HEK293 (cell line): ENCODE results near the gene ZFX.
"Not testable (repeated sequence)": the region's sequence is repeated elsewhere in the genome, so short reads cannot be mapped to it uniquely, and the experiment has no call there.

ENCODE experiments used
- CTCF ChIA-PET: fragments of 350-600 bp; formaldehyde crosslinking; extraction: SDS; loops from one replicate; lab custom pipeline; 2021; ENCODE audit warnings: antibody characterized with exemption; lab: Yijun Ruan, JAX
- POLR2A ChIA-PET: fragments of 300-600 bp; formaldehyde crosslinking; extraction: SDS; loops from one replicate; lab custom pipeline; 2020; ENCODE audit warnings: antibody characterized with exemption, inconsistent platforms; lab: Yijun Ruan, JAX
- H3K27ac ChIP-seq: fragments of 200-500 bp; sonication (Bioruptor generic); 2 replicates; pipeline ENCODE4 v1.5.1; 2014; ENCODE audit warnings: low read depth, low read length, control low read depth, inconsistent platforms; ENCODE audit errors: extremely low read depth
- H3K36me3 ChIP-seq, 2 experiments: fragments of 200-500 bp in 1 of 2; sonication (Bioruptor generic) in 1 of 2; 1 replicate in 1 of 2; 2 replicates in 1 of 2; pipeline ENCODE4 v1.5.1; 2014 to 2017; ENCODE audit warnings: inconsistent platforms in 2 of 2, low read length in 2 of 2; ENCODE audit not compliant: control insufficient read depth in 2 of 2, insufficient read depth in 1 of 2
- H3K4me1 ChIP-seq: fragments of 200-500 bp; sonication (Bioruptor generic); 2 replicates; pipeline ENCODE4 v1.5.1; 2014; ENCODE audit warnings: mild to moderate bottlenecking, low read length, inconsistent platforms; ENCODE audit not compliant: control insufficient read depth, insufficient read depth
- H3K4me3 ChIP-seq: 2 replicates; pipeline ENCODE4 v1.5.1; 2011; ENCODE audit warnings: low read depth, mild to moderate bottlenecking, control low read depth, low read length, moderate library complexity
- H3K9me3 ChIP-seq: fragments of 200-500 bp; sonication (Bioruptor generic); 2 replicates; pipeline ENCODE4 v1.5.1; 2014; ENCODE audit warnings: low read depth, low read length, inconsistent platforms; ENCODE audit not compliant: control insufficient read depth, insufficient read depth
- AEBP2 ChIP-seq: fragments of 450-650 bp; formaldehyde crosslinking; IDR thresholded peaks from 2 replicates; pipeline ENCODE4 v1.5.1; 2016; ENCODE audit warnings: missing biosample characterization, missing genetic modification characterization, borderline replicate concordance
- EGR2 ChIP-seq: fragments of 450-650 bp; formaldehyde crosslinking; IDR thresholded peaks from 2 replicates; pipeline ENCODE4 v1.5.1; 2016; ENCODE audit warnings: low read depth, missing biosample characterization, missing genetic modification characterization
- FEZF1 ChIP-seq: fragments of 450-650 bp; formaldehyde crosslinking; IDR thresholded peaks from 2 replicates; pipeline ENCODE4 v1.5.1; 2016; ENCODE audit warnings: missing biosample characterization, missing genetic modification characterization
- GLI2 ChIP-seq: fragments of 450-650 bp; formaldehyde crosslinking; IDR thresholded peaks from 2 replicates; pipeline ENCODE4; 2017; ENCODE audit warnings: missing biosample characterization, missing genetic modification characterization, low read depth, borderline replicate concordance
- MYNN ChIP-seq: fragments of 450-650 bp; formaldehyde crosslinking; IDR thresholded peaks from 2 replicates; pipeline ENCODE4 v1.5.1; 2016; ENCODE audit warnings: missing biosample characterization, missing genetic modification characterization, borderline replicate concordance
- OVOL3 ChIP-seq: fragments of 450-650 bp; formaldehyde crosslinking; IDR thresholded peaks from 2 replicates; pipeline ENCODE4 v1.5.1; 2016; ENCODE audit warnings: missing biosample characterization, missing genetic modification characterization
- SCRT1 ChIP-seq: fragments of 450-650 bp; formaldehyde crosslinking; IDR thresholded peaks from 2 replicates; pipeline ENCODE4 v1.5.1; 2016; ENCODE audit warnings: missing biosample characterization, missing genetic modification characterization, borderline replicate concordance
- TCF7L2 ChIP-seq: IDR thresholded peaks from 2 replicates; pipeline ENCODE4 v1.6.1; 2011; ENCODE audit warnings: low read depth, mild to moderate bottlenecking, inconsistent platforms, low read length, moderate library complexity, borderline replicate concordance
- ZBTB8A ChIP-seq: fragments of 450-650 bp; formaldehyde crosslinking; IDR thresholded peaks from 2 replicates; pipeline ENCODE4 v1.5.1; 2016; ENCODE audit warnings: missing biosample characterization, missing genetic modification characterization
- ZFHX2 ChIP-seq: fragments of 450-650 bp; formaldehyde crosslinking; conservative IDR thresholded peaks from 2 replicates; pipeline ENCODE4 v1.5.1; 2016; ENCODE audit warnings: missing biosample characterization, missing genetic modification characterization
- ZNF19 ChIP-seq: fragments of 450-650 bp; formaldehyde crosslinking; IDR thresholded peaks from 2 replicates; pipeline ENCODE4; 2016; ENCODE audit warnings: missing biosample characterization, missing genetic modification characterization, low read depth
- ZNF214 ChIP-seq: fragments of 450-650 bp; formaldehyde crosslinking; IDR thresholded peaks from 2 replicates; pipeline ENCODE4 v1.5.1; 2017; ENCODE audit warnings: missing biosample characterization, mild to moderate bottlenecking, missing genetic modification characterization, borderline replicate concordance
- ZNF221 ChIP-seq: fragments of 450-650 bp; formaldehyde crosslinking; IDR thresholded peaks from 2 replicates; pipeline ENCODE4 v1.5.1; 2017; ENCODE audit warnings: missing biosample characterization, missing genetic modification characterization, borderline replicate concordance
- ZNF266 ChIP-seq: fragments of 450-650 bp; formaldehyde crosslinking; IDR thresholded peaks from 2 replicates; pipeline ENCODE4 v1.5.1; 2016; ENCODE audit warnings: missing biosample characterization, missing genetic modification characterization, low read depth
- ZNF302 ChIP-seq: fragments of 450-650 bp; formaldehyde crosslinking; IDR thresholded peaks from 2 replicates; pipeline ENCODE4 v1.5.1; 2016; ENCODE audit warnings: missing biosample characterization, missing genetic modification characterization, low read depth
- ZNF324 ChIP-seq: fragments of 450-650 bp; formaldehyde crosslinking; IDR thresholded peaks from 2 replicates; pipeline ENCODE4 v1.5.1; 2016; ENCODE audit warnings: missing biosample characterization, missing genetic modification characterization
- ZNF366 ChIP-seq: fragments of 450-650 bp; formaldehyde crosslinking; conservative IDR thresholded peaks from 2 replicates; pipeline ENCODE4 v1.5.1; 2016; ENCODE audit warnings: missing biosample characterization, missing genetic modification characterization
- ZNF394 ChIP-seq: fragments of 450-650 bp; formaldehyde crosslinking; IDR thresholded peaks from 2 replicates; pipeline ENCODE4 v1.5.1; 2016; ENCODE audit warnings: missing biosample characterization, missing genetic modification characterization, mild to moderate bottlenecking, moderate library complexity, borderline replicate concordance
- ZNF426 ChIP-seq: fragments of 450-650 bp; formaldehyde crosslinking; IDR thresholded peaks from 2 replicates; pipeline ENCODE4 v1.5.1; 2017; ENCODE audit warnings: missing biosample characterization, missing genetic modification characterization, mild to moderate bottlenecking, inconsistent platforms, moderate library complexity
- ZNF433 ChIP-seq: fragments of 450-650 bp; formaldehyde crosslinking; IDR thresholded peaks from 2 replicates; pipeline ENCODE4 v1.5.1; 2016; ENCODE audit warnings: missing biosample characterization, missing genetic modification characterization, low read depth
- ZNF501 ChIP-seq: fragments of 450-650 bp; formaldehyde crosslinking; IDR thresholded peaks from 2 replicates; pipeline ENCODE4 v1.5.1; 2016; ENCODE audit warnings: missing biosample characterization, missing genetic modification characterization
- ZNF510 ChIP-seq: fragments of 450-650 bp; formaldehyde crosslinking; IDR thresholded peaks from 2 replicates; pipeline ENCODE4 v1.5.1; 2018; ENCODE audit warnings: mild to moderate bottlenecking, missing genetic modification characterization, missing biosample characterization; ENCODE audit not compliant: insufficient replicate concordance
- ZNF514 ChIP-seq: fragments of 450-650 bp; formaldehyde crosslinking; IDR thresholded peaks from 2 replicates; pipeline ENCODE4 v1.5.1; 2016; ENCODE audit warnings: missing biosample characterization, missing genetic modification characterization
- ZNF529 ChIP-seq: fragments of 450-650 bp; formaldehyde crosslinking; IDR thresholded peaks from 2 replicates; pipeline ENCODE4 v1.5.1; 2017; ENCODE audit warnings: missing genetic modification characterization, missing biosample characterization; ENCODE audit not compliant: insufficient replicate concordance
- ZNF530 ChIP-seq: fragments of 450-650 bp; formaldehyde crosslinking; IDR thresholded peaks from 2 replicates; pipeline ENCODE4 v1.5.1; 2016; ENCODE audit warnings: low read depth, missing biosample characterization, missing genetic modification characterization
- ZNF629 ChIP-seq: fragments of 450-650 bp; formaldehyde crosslinking; IDR thresholded peaks from 2 replicates; pipeline ENCODE4 v1.5.1; 2017; ENCODE audit warnings: missing biosample characterization, missing genetic modification characterization
- ZNF654 ChIP-seq: fragments of 450-650 bp; formaldehyde crosslinking; IDR thresholded peaks from 2 replicates; pipeline ENCODE4 v1.5.1; 2016; ENCODE audit warnings: low read depth, missing biosample characterization, missing genetic modification characterization
- ZXDB ChIP-seq: fragments of 450-650 bp; formaldehyde crosslinking; IDR thresholded peaks from 2 replicates; pipeline ENCODE4 v1.5.1; 2016; ENCODE audit warnings: missing biosample characterization, missing genetic modification characterization
- TF ChIP-seq, protein P1 (sequence below): fragments of 450-650 bp; formaldehyde crosslinking; conservative IDR thresholded peaks from 2 replicates; pipeline ENCODE4 v1.5.1; 2016; ENCODE audit warnings: low read depth, missing biosample characterization, missing genetic modification characterization

ZFX gene

DNA sequence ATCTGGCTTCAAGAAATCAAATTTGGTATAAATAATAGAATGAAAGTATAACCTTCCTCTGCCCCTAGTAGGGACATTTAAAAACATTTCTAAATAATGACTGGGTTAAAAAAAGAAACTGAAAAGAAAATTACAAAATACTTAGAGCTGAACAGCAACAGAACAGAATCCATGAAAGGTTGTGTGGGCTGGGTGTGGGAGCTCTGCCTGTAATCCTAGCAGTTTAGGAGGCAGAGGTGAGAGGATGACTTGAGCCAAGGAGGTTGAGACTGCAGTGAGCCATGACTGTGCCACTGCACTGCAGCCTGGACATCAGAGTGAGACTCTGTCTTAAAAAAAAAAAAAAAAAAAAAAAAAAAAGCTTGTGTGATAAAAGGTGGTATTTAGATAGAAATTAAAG is 12.3 kb upstream of the ZFX start:
- H3K9me3 ChIP-seq = no peaks in the 10 kb centered on the region
- H3K36me3 ChIP-seq = no peaks in the 10 kb centered on the region
- H3K4me3 ChIP-seq = no peak overlapping the region
- no peak overlapping the region for H3K27ac ChIP-seq
- POLR2A ChIA-PET = interaction anchor here (0.6 kb wide), 3 partner anchors 39 to 805 kb away, joined by 3 to 4 read pairs (median 3); no protein-coding TSS in a partner anchor
- H3K4me1 ChIP-seq = no peaks in the 10 kb centered on the region
- TF ChIP-seq EGR2 (tag by site-specific recombination) = peak; percentile 60
- TF ChIP-seq ZFHX2 (tag by site-specific recombination) = peak; percentile 66
- no peak for TF ChIP-seq TCF7L2
- CTCF ChIA-PET = interaction anchor here (0.7 to 1.3 kb wide), 3 partner anchors 13 to 105 kb away, joined by 3 read pairs; no protein-coding TSS in a partner anchor

DNA sequence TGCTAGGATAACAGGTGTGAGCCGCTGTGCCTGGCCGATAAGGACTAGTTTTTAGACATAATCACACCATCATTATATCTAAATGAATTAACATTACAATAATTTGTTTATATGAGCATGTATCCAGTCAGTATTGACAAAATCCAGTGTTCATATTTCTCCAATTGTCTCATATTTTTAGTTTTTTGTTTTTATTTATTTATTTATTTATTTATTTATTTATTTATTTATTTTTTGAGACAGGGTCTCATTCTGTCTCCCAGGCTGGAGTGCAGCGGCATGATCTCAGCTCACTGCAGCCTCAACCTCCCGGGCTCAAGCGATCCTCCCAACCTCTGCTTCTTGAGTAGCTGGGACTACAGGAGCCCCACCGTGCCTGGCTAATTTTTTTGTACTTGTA is 5.5 kb upstream of the ZFX start:
- not testable (repeated sequence) for H3K4me3 ChIP-seq, H3K9me3 ChIP-seq, H3K36me3 ChIP-seq, H3K27ac ChIP-seq
- peaks cover 34% of the 10 kb centered on the region for H3K4me1 ChIP-seq
- ChIA-PET CTCF (interaction anchor here (0.7 to 1.3 kb wide), 2 partner anchors 9 to 62 kb away, joined by 3 to 5 read pairs; no protein-coding TSS in a partner anchor), POLR2A (interaction anchor here (0.6 kb wide), 1 partner anchor 13 kb away, joined by 3 read pairs; no protein-coding TSS in a partner anchor)
- 0 out of 2 replicates have a peak, but pooled peaks have one; percentile 21 for TF ChIP-seq SCRT1 (tag by site-specific recombination)
- 0 out of 2 replicates have a peak, but pooled peaks have one; percentile 11 for TF ChIP-seq ZNF366 (tag by site-specific recombination)
- peak; percentile 92 for TF ChIP-seq ZXDB
- peak; percentile 57 for TF ChIP-seq ZNF654 (tag by site-specific recombination)
- peak; percentile 95 for TF ChIP-seq ZNF510 (tag by site-specific recombination)
- TF ChIP-seq ZNF426 = peak; percentile 99
- TF ChIP-seq ZNF302 = 0 out of 2 replicates have a peak, but pooled peaks have one; percentile 59
- TF ChIP-seq, protein P1, sequence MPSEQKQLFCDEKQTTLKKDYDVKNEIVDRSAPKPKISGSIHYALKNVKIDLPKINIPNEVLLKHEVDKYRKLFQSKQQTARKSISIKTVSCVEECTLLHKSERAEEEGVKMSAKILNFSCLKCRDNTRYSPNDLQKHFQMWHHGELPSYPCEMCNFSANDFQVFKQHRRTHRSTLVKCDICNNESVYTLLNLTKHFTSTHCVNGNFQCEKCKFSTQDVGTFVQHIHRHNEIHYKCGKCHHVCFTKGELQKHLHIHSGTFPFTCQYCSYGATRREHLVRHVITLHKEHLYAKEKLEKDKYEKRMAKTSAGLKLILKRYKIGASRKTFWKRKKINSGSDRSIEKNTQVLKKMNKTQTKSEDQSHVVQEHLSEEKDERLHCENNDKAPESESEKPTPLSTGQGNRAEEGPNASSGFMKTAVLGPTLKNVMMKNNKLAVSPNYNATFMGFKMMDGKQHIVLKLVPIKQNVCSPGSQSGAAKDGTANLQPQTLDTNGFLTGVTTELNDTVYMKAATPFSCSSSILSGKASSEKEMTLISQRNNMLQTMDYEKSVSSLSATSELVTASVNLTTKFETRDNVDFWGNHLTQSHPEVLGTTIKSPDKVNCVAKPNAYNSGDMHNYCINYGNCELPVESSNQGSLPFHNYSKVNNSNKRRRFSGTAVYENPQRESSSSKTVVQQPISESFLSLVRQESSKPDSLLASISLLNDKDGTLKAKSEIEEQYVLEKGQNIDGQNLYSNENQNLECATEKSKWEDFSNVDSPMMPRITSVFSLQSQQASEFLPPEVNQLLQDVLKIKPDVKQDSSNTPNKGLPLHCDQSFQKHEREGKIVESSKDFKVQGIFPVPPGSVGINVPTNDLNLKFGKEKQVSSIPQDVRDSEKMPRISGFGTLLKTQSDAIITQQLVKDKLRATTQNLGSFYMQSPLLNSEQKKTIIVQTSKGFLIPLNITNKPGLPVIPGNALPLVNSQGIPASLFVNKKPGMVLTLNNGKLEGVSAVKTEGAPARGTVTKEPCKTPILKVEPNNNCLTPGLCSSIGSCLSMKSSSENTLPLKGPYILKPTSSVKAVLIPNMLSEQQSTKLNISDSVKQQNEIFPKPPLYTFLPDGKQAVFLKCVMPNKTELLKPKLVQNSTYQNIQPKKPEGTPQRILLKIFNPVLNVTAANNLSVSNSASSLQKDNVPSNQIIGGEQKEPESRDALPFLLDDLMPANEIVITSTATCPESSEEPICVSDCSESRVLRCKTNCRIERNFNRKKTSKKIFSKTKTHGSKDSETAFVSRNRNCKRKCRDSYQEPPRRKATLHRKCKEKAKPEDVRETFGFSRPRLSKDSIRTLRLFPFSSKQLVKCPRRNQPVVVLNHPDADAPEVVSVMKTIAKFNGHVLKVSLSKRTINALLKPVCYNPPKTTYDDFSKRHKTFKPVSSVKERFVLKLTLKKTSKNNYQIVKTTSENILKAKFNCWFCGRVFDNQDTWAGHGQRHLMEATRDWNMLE (tag by site-specific recombination) = peak; percentile 98
- TF ChIP-seq ZNF214 (tag by site-specific recombination) = peak; percentile 41; the same call in 1 of the 2 replicates
- 0 out of 2 replicates have a peak, but pooled peaks have one; percentile 8 for TF ChIP-seq FEZF1 (tag by site-specific recombination)
- TF ChIP-seq ZNF19 (tag by site-specific recombination) = peak; percentile 96
- TF ChIP-seq ZNF324 (tag by site-specific recombination) = 0 out of 2 replicates have a peak, but pooled peaks have one; percentile 24
- TF ChIP-seq ZNF394 (tag by site-specific recombination) = peak; percentile 99
- TF ChIP-seq ZNF529 = peak; percentile 86
- TF ChIP-seq GLI2 (tag by site-specific recombination) = peak; percentile 71; the same call in 1 of the 2 replicates
- peak; percentile 64; the same call in 1 of the 2 replicates for TF ChIP-seq ZNF221 (tag by site-specific recombination)
- peak; percentile 89 for TF ChIP-seq ZNF530
- peak; percentile 97 for TF ChIP-seq ZNF514
- peak; percentile 68; the same call in 1 of the 2 replicates for TF ChIP-seq OVOL3
- peak; percentile 88; the same call in 1 of the 2 replicates for TF ChIP-seq ZNF501
- TF ChIP-seq ZNF433 (tag by site-specific recombination) = peak; percentile 99
- peak; percentile 81 for TF ChIP-seq ZNF629
- TF ChIP-seq MYNN = peak; percentile 66; the same call in 1 of the 2 replicates
- TF ChIP-seq ZNF266 = peak; percentile 97
- TF ChIP-seq ZBTB8A (tag by site-specific recombination) = peak; percentile 91
- TF ChIP-seq AEBP2 (tag by site-specific recombination) = peak; percentile 99
